Skin of body (tissue), 2 donors: ENCODE measurements around the gene HPS3. TPM values are rescaled to one million over a fixed set of nuclear protein-coding genes. Genes with fewer than 3 reads are reported as not detected.
"Not testable (repeated sequence)": the region's sequence is repeated elsewhere in the genome, so short reads cannot be mapped to it uniquely, and the experiment has no call there.

Experiments
- DNase-seq: peaks from one replicate; lab custom pipeline; 2025; lab: John Stamatoyannopoulos, UW
- total RNA-seq: library from RNA; depleted of rRNA; stranded (reverse); fragments of >200 nt; gene quantifications from one replicate; pipeline ENCODE4 v1.2.3, GENCODE V29; 2014

HPS3 gene
- total RNA-seq: 11.5 TPM

GRCh38 chr3:149129326-149130205 lies at the start of gene HPS3:
TSS of gene HPS3 (plus strand) at chr3:149129638. CDS start at chr3:149129724, 86 bp downstream.
- DNase-seq: peak; percentile 84

GRCh38 chr3:149080011-149080698 lies 49.3 kb upstream of the HPS3 start:
- no peak for DNase-seq

- DNase-seq: no peak
These were observed 48.7 kb upstream of the HPS3 start for GRCh38 chr3:149080699-149081091.

GRCh38 chr3:149081772-149082171 lies 47.7 kb upstream of the HPS3 start:
- no peak for DNase-seq

- DNase-seq: peak; percentile 26
These were observed 43.6 kb upstream of the HPS3 start for GRCh38 chr3:149085828-149086231.

- DNase-seq: peak; percentile 93
These were observed 43.0 kb upstream of the HPS3 start, which contains the start of gene HLTF for GRCh38 chr3:149086232-149086988. TSS of gene HLTF (minus strand) at chr3:149086533. CDS start at chr3:149086336, 197 bp downstream.

- DNase-seq: no peak
These were observed 42.2 kb upstream of the HPS3 start for GRCh38 chr3:149087208-149087607.

- DNase-seq: no peak
These were observed 40.0 kb upstream of the HPS3 start for GRCh38 chr3:149089395-149089794.

GRCh38 chr3:149090461-149090860 lies 39.0 kb upstream of the HPS3 start:
- DNase-seq: no peak

GRCh38 chr3:149090907-149091306 lies 38.5 kb upstream of the HPS3 start:
- no peak for DNase-seq

- no peak for DNase-seq
These were observed 37.5 kb upstream of the HPS3 start for GRCh38 chr3:149091983-149092382.

- no peak for DNase-seq
These were observed 34.0 kb upstream of the HPS3 start for GRCh38 chr3:149095487-149095886.

- DNase-seq: not testable (repeated sequence)
These were observed 31.5 kb upstream of the HPS3 start for GRCh38 chr3:149097987-149098386.

GRCh38 chr3:149101154-149101553 lies 28.3 kb upstream of the HPS3 start:
- no peak for DNase-seq

GRCh38 chr3:149101641-149102040 lies 27.8 kb upstream of the HPS3 start:
- DNase-seq: no peak

GRCh38 chr3:149104484-149104883 lies 25.0 kb upstream of the HPS3 start:
- DNase-seq: no peak

- DNase-seq: no peak
These were observed 15.0 kb upstream of the HPS3 start for GRCh38 chr3:149114458-149114857.

- no peak for DNase-seq
These were observed 14.3 kb upstream of the HPS3 start for GRCh38 chr3:149115114-149115513.

- DNase-seq: no peak
These were observed 10.7 kb upstream of the HPS3 start for GRCh38 chr3:149118724-149119123.

- no peak for DNase-seq
These were observed 10.0 kb upstream of the HPS3 start for GRCh38 chr3:149119466-149119865.

GRCh38 chr3:149120051-149120972 lies 9.1 kb upstream of the HPS3 start:
- DNase-seq: peak; percentile 58
